Type B pancreatic cell (in vitro differentiated cells): Measurements from ENCODE around the gene ZNF490. TPM values are rescaled to one million over a fixed set of nuclear protein-coding genes. Genes with fewer than 3 reads are reported as not detected.

Experiments used
- DNase-seq: peaks from one replicate; pipeline ENCODE4 v3.0.0; 2021; ENCODE audit warnings: mixed read lengths; ENCODE audit not compliant: unreplicated experiment; ENCODE audit errors: extremely low spot score
- H3K27ac Mint-ChIP-seq: 2 replicates; pipeline ENCODE4 v1.8.0; 2021; ENCODE audit warnings: mild to moderate bottlenecking, mixed read lengths
- H3K27me3 Mint-ChIP-seq: 2 replicates; pipeline ENCODE4 v1.8.0; 2021; ENCODE audit warnings: mixed read lengths
- H3K36me3 Mint-ChIP-seq: 2 replicates; pipeline ENCODE4 v1.8.0; 2021; ENCODE audit warnings: mixed read lengths
- H3K4me1 Mint-ChIP-seq: one replicate; pipeline ENCODE4 v1.8.0; 2021; ENCODE audit warnings: mixed read lengths; ENCODE audit not compliant: unreplicated experiment
- H3K4me3 Mint-ChIP-seq: 2 replicates; pipeline ENCODE4 v1.8.0; 2021; ENCODE audit warnings: mild to moderate bottlenecking, mixed read lengths
- H3K9me3 Mint-ChIP-seq: 2 replicates; pipeline ENCODE4 v1.8.0; 2021; ENCODE audit warnings: mixed read lengths
- total RNA-seq: library from RNA; stranded (reverse); gene quantifications from 2 replicates; pipeline ENCODE4 v1.2.1, GENCODE V29; 2021; ENCODE audit warnings: low replicate concordance
- TF ChIP-seq, protein P1 (sequence below): fragments of 200-600 bp; sonication (generic); conservative IDR thresholded peaks from 2 replicates; pipeline ENCODE4 v1.5.0; 2021; ENCODE audit warnings: antibody characterized with exemption, mild to moderate bottlenecking

Gene ZNF490
- total RNA-seq, 1 donor from 2014 or later, result 11.2 TPM

GRCh38 chr19:12546903-12547302, 63.7 kb downstream of the ZNF490 start:
- H3K27me3 Mint-ChIP-seq, result no peaks in the 10 kb centered on the region
- H3K9me3 Mint-ChIP-seq, result peaks cover 20% of the 10 kb centered on the region
- no peak for DNase-seq
- peak overlapping the region; percentile 51 for H3K4me3 Mint-ChIP-seq
- TF ChIP-seq, protein P1, sequence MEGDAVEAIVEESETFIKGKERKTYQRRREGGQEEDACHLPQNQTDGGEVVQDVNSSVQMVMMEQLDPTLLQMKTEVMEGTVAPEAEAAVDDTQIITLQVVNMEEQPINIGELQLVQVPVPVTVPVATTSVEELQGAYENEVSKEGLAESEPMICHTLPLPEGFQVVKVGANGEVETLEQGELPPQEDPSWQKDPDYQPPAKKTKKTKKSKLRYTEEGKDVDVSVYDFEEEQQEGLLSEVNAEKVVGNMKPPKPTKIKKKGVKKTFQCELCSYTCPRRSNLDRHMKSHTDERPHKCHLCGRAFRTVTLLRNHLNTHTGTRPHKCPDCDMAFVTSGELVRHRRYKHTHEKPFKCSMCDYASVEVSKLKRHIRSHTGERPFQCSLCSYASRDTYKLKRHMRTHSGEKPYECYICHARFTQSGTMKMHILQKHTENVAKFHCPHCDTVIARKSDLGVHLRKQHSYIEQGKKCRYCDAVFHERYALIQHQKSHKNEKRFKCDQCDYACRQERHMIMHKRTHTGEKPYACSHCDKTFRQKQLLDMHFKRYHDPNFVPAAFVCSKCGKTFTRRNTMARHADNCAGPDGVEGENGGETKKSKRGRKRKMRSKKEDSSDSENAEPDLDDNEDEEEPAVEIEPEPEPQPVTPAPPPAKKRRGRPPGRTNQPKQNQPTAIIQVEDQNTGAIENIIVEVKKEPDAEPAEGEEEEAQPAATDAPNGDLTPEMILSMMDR, result no peak
- H3K4me1 Mint-ChIP-seq, result peaks cover 10% of the 10 kb centered on the region
- H3K36me3 Mint-ChIP-seq, result peaks cover 48% of the 10 kb centered on the region
- H3K27ac Mint-ChIP-seq, result no peak overlapping the region

DNA sequence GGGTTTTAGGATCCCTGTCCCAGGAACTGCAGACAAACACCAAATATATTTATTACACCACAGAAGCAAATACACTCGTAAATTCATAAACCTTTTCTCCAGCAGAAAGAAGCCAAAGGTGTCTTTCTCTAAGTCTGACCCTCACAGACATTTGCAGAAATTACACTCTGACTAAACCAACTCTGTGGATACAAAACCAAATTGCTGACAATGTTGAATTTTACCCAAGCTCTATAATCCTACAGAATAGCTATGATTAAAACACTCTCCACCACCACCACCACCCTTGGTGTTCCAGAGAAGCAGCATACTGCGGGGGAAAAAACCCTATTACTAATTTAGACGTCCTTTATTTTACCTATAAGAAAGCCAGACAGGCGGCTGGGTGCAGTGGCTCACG, 64.5 kb downstream of the ZNF490 start:
- no peaks in the 10 kb centered on the region for H3K27me3 Mint-ChIP-seq
- peaks cover 48% of the 10 kb centered on the region for H3K36me3 Mint-ChIP-seq
- H3K4me1 Mint-ChIP-seq, result peaks cover 4% of the 10 kb centered on the region
- no peak for DNase-seq
- H3K9me3 Mint-ChIP-seq, result peaks cover 20% of the 10 kb centered on the region
- no peak overlapping the region for H3K4me3 Mint-ChIP-seq
- peak overlapping the region; percentile 13 for H3K27ac Mint-ChIP-seq
- TF ChIP-seq, protein P1, result no peak

GRCh38 chr19:12545267-12545666, 65.3 kb downstream of the ZNF490 start:
- Mint-ChIP-seq H3K4me1 (peaks cover 4% of the 10 kb centered on the region), H3K36me3 (peaks cover 49% of the 10 kb centered on the region), H3K9me3 (peaks cover 20% of the 10 kb centered on the region), H3K4me3 (no peak overlapping the region), H3K27ac (no peak overlapping the region), H3K27me3 (no peaks in the 10 kb centered on the region)
- DNase-seq, result no peak
- TF ChIP-seq, protein P1, result no peak

GRCh38 chr19:12544401-12544876, 66.2 kb downstream of the ZNF490 start:
- no peak for DNase-seq
- Mint-ChIP-seq H3K27ac (peak overlapping the region; percentile 39), H3K36me3 (peaks cover 50% of the 10 kb centered on the region), H3K4me1 (peaks cover 4% of the 10 kb centered on the region), H3K27me3 (no peaks in the 10 kb centered on the region), H3K9me3 (peaks cover 20% of the 10 kb centered on the region), H3K4me3 (peak overlapping the region; percentile 34)
- TF ChIP-seq, protein P1, result no peak

DNA sequence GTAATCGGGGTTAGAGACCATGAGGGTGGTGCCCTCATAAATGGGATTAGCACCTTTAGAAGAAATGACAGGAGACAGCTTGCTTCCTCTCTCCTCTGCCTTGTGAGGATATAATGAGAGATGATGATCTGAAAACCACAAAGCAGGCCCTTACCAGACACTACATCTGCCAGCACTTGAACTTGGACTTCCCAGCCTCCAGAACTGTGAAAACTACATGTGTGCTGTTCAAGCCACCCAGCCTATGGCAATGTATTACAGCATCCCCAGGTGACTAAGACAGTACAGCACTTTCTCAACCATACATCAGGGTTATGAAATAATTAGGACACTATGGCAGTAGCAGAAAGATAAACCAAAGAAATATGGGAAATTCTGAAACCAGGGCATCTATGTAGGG, 66.8 kb downstream of the ZNF490 start:
- no peak for DNase-seq
- peak overlapping the region; percentile 34 for H3K4me3 Mint-ChIP-seq
- TF ChIP-seq, protein P1, result no peak
- H3K27me3 Mint-ChIP-seq, result no peaks in the 10 kb centered on the region
- H3K4me1 Mint-ChIP-seq, result peaks cover 4% of the 10 kb centered on the region
- H3K27ac Mint-ChIP-seq, result peak overlapping the region; percentile 39
- peaks cover 46% of the 10 kb centered on the region for H3K36me3 Mint-ChIP-seq
- peaks cover 20% of the 10 kb centered on the region for H3K9me3 Mint-ChIP-seq

Other genes with a start within 250 kb of the ZNF490 start
- gene ZNF442, start 245.1 kb downstream of the ZNF490 start, total RNA-seq, result 2.4 and 5.1 TPM in 2 replicates
- gene ZNF799, start 209.5 kb downstream of the ZNF490 start, total RNA-seq, result 5.4 and 6.5 TPM in 2 replicates
- 7.7 TPM in 2 replicates for gene ZNF443, start 169.8 kb downstream of the ZNF490 start, total RNA-seq
- 3.6 and 5.6 TPM in 2 replicates for gene ZNF709, start 126.0 kb downstream of the ZNF490 start, total RNA-seq
- 11.0 and 14.5 TPM in 2 replicates for gene ZNF564, start 59.3 kb downstream of the ZNF490 start, total RNA-seq
- gene ZNF791, start 107 bp upstream of the ZNF490 start, total RNA-seq, result 21.1 and 27.4 TPM in 2 replicates
- gene MAN2B1, start 55.9 kb upstream of the ZNF490 start, total RNA-seq, result 90.6 and 95.4 TPM in 2 replicates
- 9.8 and 14.6 TPM in 2 replicates for gene WDR83, start 56.0 kb upstream of the ZNF490 start, total RNA-seq
- gene DHPS, start 71.1 kb upstream of the ZNF490 start, total RNA-seq, result 71.2 and 79.4 TPM in 2 replicates
- 0.85 TPM in 1 of 2 replicates, not detected in the other for gene GNG14, start 77.2 kb upstream of the ZNF490 start, total RNA-seq
- gene FBXW9, start 85.8 kb upstream of the ZNF490 start, total RNA-seq, result 15.4 and 17.0 TPM in 2 replicates
- gene TNPO2, start 113.1 kb upstream of the ZNF490 start, total RNA-seq, result 78.6 and 99.7 TPM in 2 replicates
- gene TRIR, start 123.9 kb upstream of the ZNF490 start, total RNA-seq, result 164 and 173 TPM in 2 replicates
- gene GET3, start 126.7 kb upstream of the ZNF490 start, total RNA-seq, result 59.6 and 74.5 TPM in 2 replicates
- 0.14 TPM in 1 of 2 replicates, not detected in the other for gene BEST2, start 141.0 kb upstream of the ZNF490 start, total RNA-seq
- 50.1 and 55.0 TPM in 2 replicates for gene HOOK2, start 164.7 kb upstream of the ZNF490 start, total RNA-seq
- gene JUNB, start 180.7 kb upstream of the ZNF490 start, total RNA-seq, result 31.3 and 116 TPM in 2 replicates
- 416 and 497 TPM in 2 replicates for gene PRDX2, start 191.0 kb upstream of the ZNF490 start, total RNA-seq
- 10.1 and 19.4 TPM in 2 replicates for gene THSD8, start 191.3 kb upstream of the ZNF490 start, total RNA-seq
- gene RNASEH2A, start 195.8 kb upstream of the ZNF490 start, total RNA-seq, result 13.7 and 37.2 TPM in 2 replicates
- gene RTBDN, start 223.8 kb upstream of the ZNF490 start, total RNA-seq, result not detected in 2 replicates
- gene MAST1, start 227.7 kb upstream of the ZNF490 start, total RNA-seq, result 1.9 and 3.5 TPM in 2 replicates